Measurements from ENCODE around the gene SCYGR2.

DNA sequence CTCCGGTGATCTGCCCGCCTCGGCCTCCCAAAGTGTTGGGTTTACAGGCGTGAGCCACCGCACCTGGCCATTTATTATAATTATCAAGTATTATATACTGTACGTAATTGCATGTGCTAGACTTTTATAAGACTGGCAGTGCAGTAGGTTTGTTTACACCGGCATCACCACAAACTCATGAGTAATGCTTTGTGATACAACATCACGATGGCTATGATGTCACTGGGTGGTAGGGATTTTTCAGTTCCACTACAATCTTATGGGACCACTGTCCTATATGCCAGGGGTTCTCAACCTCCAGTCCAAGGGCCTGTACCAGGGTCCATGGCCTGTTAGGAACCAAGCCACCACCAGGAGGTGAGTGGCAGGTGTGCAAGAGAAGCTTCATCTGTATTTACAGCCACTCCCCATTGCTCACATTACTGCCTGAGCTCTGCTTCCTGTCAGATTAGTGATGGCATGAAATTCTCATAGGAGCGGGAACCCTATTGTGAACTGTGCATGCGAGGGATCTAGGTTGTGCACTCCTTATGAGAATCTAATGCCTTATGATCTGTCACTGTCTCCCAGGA, 28.0 kb downstream of the SCYGR2 start:
- TF ChIP-seq CTCF (IDR thresholded peaks at IDR 0.05) (no peak), POLR2A (IDR thresholded peaks at IDR 0.05) (no peak), POLR2AphosphoS5 (IDR thresholded peaks at IDR 0.05) (no peak)

Data from prostate gland (tissue), 2 donors.